GM21447 (cell line): ENCODE results near the gene UBE2E2.

Experiments used
- ATAC-seq: cut with Tn5 transposase; IDR thresholded peaks from one replicate; pipeline ENCODE4 v1.9.1; 2021; ENCODE audit not compliant: unreplicated experiment

The UBE2E2 gene

GRCh38 chr3:23501201-23501802 is 298.2 kb downstream of the UBE2E2 start:
- no peak for ATAC-seq

- no peak for ATAC-seq
These were observed 305.3 kb downstream of the UBE2E2 start for GRCh38 chr3:23508464-23508863.

GRCh38 chr3:23518441-23518840 is 315.3 kb downstream of the UBE2E2 start:
- ATAC-seq = no peak

GRCh38 chr3:23519314-23520208 is 316.4 kb downstream of the UBE2E2 start:
- ATAC-seq = peak; percentile 79

- ATAC-seq = no peak
These were observed 324.2 kb downstream of the UBE2E2 start for GRCh38 chr3:23527326-23527725.

- ATAC-seq = no peak
These were observed 330.5 kb downstream of the UBE2E2 start for GRCh38 chr3:23533596-23533995.

- ATAC-seq = no peak
These were observed 330.9 kb downstream of the UBE2E2 start for GRCh38 chr3:23533996-23534395.

GRCh38 chr3:23537101-23537551 is 334.0 kb downstream of the UBE2E2 start:
- ATAC-seq = no peak

GRCh38 chr3:23539185-23539584 is 336.1 kb downstream of the UBE2E2 start:
- no peak for ATAC-seq

- no peak for ATAC-seq
These were observed 337.5 kb downstream of the UBE2E2 start for GRCh38 chr3:23540600-23540999.

- ATAC-seq = no peak
These were observed 339.0 kb downstream of the UBE2E2 start for GRCh38 chr3:23542079-23542478.

GRCh38 chr3:23546181-23546580 is 343.1 kb downstream of the UBE2E2 start:
- ATAC-seq = no peak

GRCh38 chr3:23547905-23548650 is 345.0 kb downstream of the UBE2E2 start:
- ATAC-seq = no peak

GRCh38 chr3:23548706-23549105 is 345.6 kb downstream of the UBE2E2 start:
- ATAC-seq = no peak

- no peak for ATAC-seq
These were observed 346.2 kb downstream of the UBE2E2 start for GRCh38 chr3:23549148-23549910.

GRCh38 chr3:23550402-23550801 is 347.3 kb downstream of the UBE2E2 start:
- ATAC-seq = peak; percentile 83

- ATAC-seq = no peak
These were observed 349.4 kb downstream of the UBE2E2 start for GRCh38 chr3:23552506-23552905.

- peak; percentile 57 for ATAC-seq
These were observed 350.2 kb downstream of the UBE2E2 start for GRCh38 chr3:23553353-23553752.

GRCh38 chr3:23565041-23565775 is 362.1 kb downstream of the UBE2E2 start:
- ATAC-seq = no peak

- ATAC-seq = no peak
These were observed 363.4 kb downstream of the UBE2E2 start for GRCh38 chr3:23566499-23566898.
